IMR-90 (cell line): Measurements from ENCODE around the gene RNF38. TPM values are rescaled to one million over a fixed set of nuclear protein-coding genes. Genes with fewer than 3 reads are reported as not detected.

Experiments used
- ATAC-seq: fragments of 200-7000 bp; cut with Tn5 transposase; 2 replicates; pipeline ENCODE4 v1.9.1; 2020; ENCODE audit warnings: low read depth, mild to moderate bottlenecking, moderate library complexity
- BruUV-seq: library from RNA; stranded (reverse); fragments of 400-500 nt; replicated peaks from 2 replicates; lab custom pipeline; 2021; lab: Mats Ljungman, UMichigan
- CTCF ChIA-PET: fragments of 300-600 bp; formaldehyde crosslinking; extraction: SDS; loops from one replicate; lab custom pipeline; 2021; ENCODE audit warnings: antibody characterized with exemption; lab: Yijun Ruan, JAX
- POLR2A ChIA-PET: fragments of 300-600 bp; sonication (Branson Sonifier 250); formaldehyde crosslinking; loops from one replicate; lab custom pipeline; 2022; ENCODE audit warnings: antibody characterized with exemption; ENCODE audit not compliant: unreplicated experiment; lab: Charles Lee
- DNase-seq: peaks from one replicate; pipeline ENCODE4 v3.0.0; 2013
- H2AFZ ChIP-seq: replicated peaks from 2 replicates; pipeline ENCODE3; 2013; ENCODE audit warnings: low read length, mild to moderate bottlenecking; ENCODE audit not compliant: poor library complexity
- H2AK5ac ChIP-seq: 2 replicates; pipeline ENCODE4 v1.6.1; 2013; ENCODE audit warnings: low read depth, low read length, inconsistent platforms
- H2AK9ac ChIP-seq: replicated peaks from 2 replicates; pipeline ENCODE3; 2013; ENCODE audit warnings: mild to moderate bottlenecking, low read depth, low read length, moderate library complexity; ENCODE audit not compliant: poor library complexity
- H2BK120ac ChIP-seq: 2 replicates; pipeline ENCODE4 v1.6.1; 2013; ENCODE audit warnings: low read depth, low read length, inconsistent platforms
- H2BK15ac ChIP-seq: 3 replicates; pipeline ENCODE4 v1.6.1; 2013; ENCODE audit warnings: low read depth, low read length, inconsistent platforms
- H2BK20ac ChIP-seq: 2 replicates; pipeline ENCODE4 v1.6.1; 2013; ENCODE audit warnings: low read depth, mild to moderate bottlenecking, inconsistent platforms, low read length, moderate library complexity
- H2BK5ac ChIP-seq: 2 replicates; pipeline ENCODE4 v1.6.1; 2013; ENCODE audit warnings: mild to moderate bottlenecking, low read depth, low read length, inconsistent platforms; ENCODE audit not compliant: poor library complexity, severe bottlenecking
- H3K14ac ChIP-seq: replicated peaks from 2 replicates; pipeline ENCODE4 v1.6.1; 2013; ENCODE audit warnings: low read depth, low read length, inconsistent platforms
- H3K18ac ChIP-seq: 2 replicates; pipeline ENCODE4 v1.6.1; 2013; ENCODE audit warnings: low read depth, low read length, control low read depth
- H3K23ac ChIP-seq: 2 replicates; pipeline ENCODE4 v1.6.1; 2013; ENCODE audit warnings: low read depth, low read length, inconsistent platforms
- H3K27ac ChIP-seq: 2 replicates; pipeline ENCODE4 v1.5.1; 2013; ENCODE audit warnings: mild to moderate bottlenecking, control low read depth, low read length; ENCODE audit not compliant: insufficient read depth
- H3K27me3 ChIP-seq: 2 replicates; pipeline ENCODE4 v1.6.1; 2013; ENCODE audit warnings: low read length; ENCODE audit not compliant: control insufficient read depth, insufficient read depth
- H3K36me3 ChIP-seq: 2 replicates; pipeline ENCODE4 v1.6.1; 2013; ENCODE audit warnings: low read length, mixed read lengths; ENCODE audit not compliant: control insufficient read depth, insufficient read depth
- H3K4ac ChIP-seq: 2 replicates; pipeline ENCODE4 v1.6.1; 2013; ENCODE audit warnings: low read depth, low read length, inconsistent platforms
- H3K4me1 ChIP-seq: 2 replicates; pipeline ENCODE4 v1.6.1; 2013; ENCODE audit warnings: low read length, mixed read lengths; ENCODE audit not compliant: control insufficient read depth, insufficient read depth
- H3K4me2 ChIP-seq: 2 replicates; pipeline ENCODE4 v1.6.1; 2013; ENCODE audit warnings: low read depth, mild to moderate bottlenecking, control low read depth, low read length, moderate library complexity
- H3K4me3 ChIP-seq: 2 replicates; pipeline ENCODE4 v1.5.1; 2013; ENCODE audit warnings: low read depth, mild to moderate bottlenecking, control low read depth, low read length, moderate library complexity; ENCODE audit not compliant: insufficient read depth
- H3K56ac ChIP-seq: 2 replicates; pipeline ENCODE4 v1.6.1; 2013; ENCODE audit warnings: low read length, inconsistent platforms; ENCODE audit not compliant: insufficient read depth; ENCODE audit errors: extremely low read depth
- H3K79me1 ChIP-seq, 2 experiments: 2 replicates each; pipeline ENCODE4 v1.6.1; 2013; ENCODE audit warnings: low read length in 2 of 2, inconsistent platforms in 1 of 2, low read depth in 1 of 2
- H3K9ac ChIP-seq: 2 replicates; pipeline ENCODE4 v1.6.1; 2013; ENCODE audit warnings: low read depth, low read length, control low read depth
- H3K9me1 ChIP-seq: 2 replicates; pipeline ENCODE4 v1.6.1; 2013; ENCODE audit warnings: low read length, inconsistent platforms; ENCODE audit not compliant: insufficient read depth
- H3K9me3 ChIP-seq: 2 replicates; pipeline ENCODE4 v1.6.1; 2013; ENCODE audit warnings: low read length; ENCODE audit not compliant: control insufficient read depth, insufficient read depth
- H4K20me1 ChIP-seq: 2 replicates; pipeline ENCODE4 v1.6.1; 2013; ENCODE audit warnings: low read length, inconsistent platforms; ENCODE audit not compliant: insufficient read depth
- H4K5ac ChIP-seq: 2 replicates; pipeline ENCODE4 v1.6.1; 2013; ENCODE audit warnings: mild to moderate bottlenecking, low read depth, low read length, control low read depth
- H4K8ac ChIP-seq, 2 experiments: 2 replicates each; pipeline ENCODE4 v1.6.1; 2013; ENCODE audit warnings: low read depth in 2 of 2, low read length in 2 of 2, control low read depth in 1 of 2, inconsistent platforms in 1 of 2
- H4K91ac ChIP-seq: 2 replicates; pipeline ENCODE4 v1.6.1; 2013; ENCODE audit warnings: low read depth, low read length, inconsistent platforms; ENCODE audit not compliant: insufficient read depth
- BHLHE40 ChIP-seq: fragments of 150-350 bp; IDR thresholded peaks from 2 replicates; pipeline ENCODE4 v1.6.1; 2016; ENCODE audit warnings: mild to moderate bottlenecking, low read depth, low read length
- FOS ChIP-seq: fragments of 150-350 bp; IDR thresholded peaks from 2 replicates; pipeline ENCODE4 v1.6.1; 2016; ENCODE audit warnings: low read depth, low read length
- MAFK ChIP-seq: IDR thresholded peaks from 2 replicates; pipeline ENCODE4 v1.6.1; 2012; ENCODE audit warnings: low read depth, low read length, improper control_type of control experiment
- MAZ ChIP-seq: IDR thresholded peaks from 2 replicates; pipeline ENCODE4 v1.6.1; 2012; ENCODE audit warnings: low read depth, mild to moderate bottlenecking, low read length, improper control_type of control experiment, moderate library complexity, borderline replicate concordance
- MXI1 ChIP-seq: IDR thresholded peaks from 2 replicates; pipeline ENCODE4 v1.6.1; 2012; ENCODE audit warnings: low read depth, mild to moderate bottlenecking, low read length, moderate library complexity, borderline replicate concordance
- NFE2L2 ChIP-seq: fragments of 150-350 bp; IDR thresholded peaks from 2 replicates; pipeline ENCODE4 v1.6.1; 2016; ENCODE audit warnings: low read depth, mild to moderate bottlenecking, low read length
- POLR2A ChIP-seq: IDR thresholded peaks from 2 replicates; pipeline ENCODE4 v1.6.1; 2012; ENCODE audit warnings: mild to moderate bottlenecking, low read depth, low read length
- RAD21 ChIP-seq: IDR thresholded peaks from 2 replicates; pipeline ENCODE4 v1.6.1; 2012; ENCODE audit warnings: low read length, improper control_type of control experiment
- RCOR1 ChIP-seq: IDR thresholded peaks from 2 replicates; pipeline ENCODE4 v1.6.1; 2012; ENCODE audit warnings: mild to moderate bottlenecking, low read length, improper control_type of control experiment; ENCODE audit not compliant: insufficient replicate concordance
- SMC3 ChIP-seq: fragments of 150-350 bp; IDR thresholded peaks from 2 replicates; pipeline ENCODE4 v1.6.1; 2016; ENCODE audit warnings: low read depth, mild to moderate bottlenecking, antibody characterized with exemption, low read length, moderate library complexity
- WGBS, 2 experiments: methylation state at CpG; one replicate each; pipeline versions ENCODE4 v1.1.5 to v1.1.7; 2013; ENCODE audit warnings: missing lambda C conversion rate in 2 of 2; ENCODE audit not compliant: insufficient read length in 1 of 2; ENCODE audit errors: extremely low coverage in 2 of 2; 5-methylcytosine and 5-hydroxymethylcytosine counted together
- dilution Hi-C: fragments of 300-500 bp; cut with HindIII; formaldehyde crosslinking; loops from one replicate; pipeline ENCODE4 v1.14.3; 2018; ENCODE audit warnings: low sequenced_read_pairs; ENCODE audit not compliant: unreplicated experiment
- in situ Hi-C: fragments of 300-500 bp; cut with MboI; formaldehyde crosslinking; loops from 3 replicates; pipeline ENCODE4 v1.14.3; 2019; ENCODE audit warnings: low sequenced_read_pairs, inconsistent platforms, mixed read lengths
- intact Hi-C: fragments of 100-400 bp; cut with micrococcal nuclease; formaldehyde crosslinking; loops from 2 replicates; pipeline ENCODE4 v1.10.0; 2022
- polyA plus RNA-seq, 3 experiments: library from polyadenylated mRNA; depleted of rRNA; stranded (reverse); fragments of >200 nt; gene quantifications; 2 replicates each; pipeline ENCODE4 v1.2.3, GENCODE V29; 2012; ENCODE audit warnings: low replicate concordance in 1 of 3
- total RNA-seq: library from RNA; depleted of rRNA; stranded (reverse); fragments of >200 nt; gene quantifications from 2 replicates; pipeline ENCODE4 v1.2.3, GENCODE V29; 2012
- TF ChIP-seq, protein P1 (sequence below): conservative IDR thresholded peaks from 2 replicates; pipeline ENCODE4 v1.5.1; 2012; ENCODE audit warnings: mild to moderate bottlenecking, low read depth, low read length, improper control_type of control experiment

Gene RNF38
- total and polyA plus RNA-seq, 2 of the 4 experiments (the other 2 are of a cell fraction): 8.8 to 11.2 TPM

DNA sequence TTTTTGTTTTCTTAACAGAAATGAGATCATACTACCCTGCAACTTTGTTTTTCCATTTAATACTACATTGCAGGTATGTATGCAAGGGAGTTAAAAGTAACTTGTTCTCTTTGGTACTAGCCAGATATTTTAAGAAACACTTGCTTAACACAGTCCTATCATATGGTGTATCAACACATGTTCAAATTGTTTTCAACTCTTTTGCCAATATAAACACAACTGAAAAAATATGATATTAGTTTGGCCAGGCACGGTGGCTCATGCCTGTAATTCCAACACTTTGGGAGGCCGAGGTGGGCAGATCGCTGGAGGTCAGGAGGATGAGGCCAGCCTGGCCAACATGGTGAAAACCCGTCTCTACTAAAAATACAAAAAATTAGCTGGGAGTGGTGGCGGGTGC lies 41.6 kb downstream of the RNF38 start:
- H3K27ac ChIP-seq: no peak overlapping the region
- H3K79me1 ChIP-seq: peaks cover 18 to 34% of the 10 kb centered on the region in 2 experiments
- no peak overlapping the region for H3K23ac ChIP-seq
- no peak overlapping the region for H3K9ac ChIP-seq
- H2AK5ac ChIP-seq: no peak overlapping the region
- no peaks in the 10 kb centered on the region for H3K9me3 ChIP-seq
- no peak overlapping the region for H3K18ac ChIP-seq
- H2BK120ac ChIP-seq: no peak overlapping the region
- no peak overlapping the region for H3K4me2 ChIP-seq
- no peak overlapping the region for H2AFZ ChIP-seq
- no peak overlapping the region for H4K5ac ChIP-seq
- CTCF ChIA-PET: interaction anchor here (0.6 to 0.7 kb wide), 2 partner anchors 13 to 49 kb away, joined by 3 to 4 read pairs; no protein-coding TSS in a partner anchor
- intact Hi-C loops (no loop called here), dilution Hi-C loops (no loop called here), in situ Hi-C loops (no loop called here)
- BruUV-seq: no TSS peak
- POLR2A ChIA-PET: no interaction called here
- H3K9me1 ChIP-seq: peaks cover 8% of the 10 kb centered on the region; the same call in 1 of the 2 replicates
- no peak overlapping the region for H3K56ac ChIP-seq
- ATAC-seq: no peak
- WGBS, 2 experiments: no CpG with 5 or more reads among the region's 5 CpGs
- no peak overlapping the region for H3K4ac ChIP-seq
- no peak overlapping the region for H2BK5ac ChIP-seq
- no peak overlapping the region for H4K91ac ChIP-seq
- no peak overlapping the region for H4K8ac ChIP-seq
- DNase-seq: no peak
- peaks cover 6% of the 10 kb centered on the region; the same call in 1 of the 2 replicates for H4K20me1 ChIP-seq
- H3K36me3 ChIP-seq: peaks cover 7% of the 10 kb centered on the region
- H2AK9ac ChIP-seq: no peak overlapping the region
- H2BK15ac ChIP-seq: no peak overlapping the region
- H2BK20ac ChIP-seq: no peak overlapping the region
- no peaks in the 10 kb centered on the region for H3K27me3 ChIP-seq
- no peak overlapping the region for H3K14ac ChIP-seq
- peaks cover 6% of the 10 kb centered on the region for H3K4me1 ChIP-seq
- TF ChIP-seq FOS (no peak), POLR2A (no peak), MAFK (no peak), RAD21 (no peak), MXI1 (no peak), RCOR1 (no peak), NFE2L2 (no peak), BHLHE40 (no peak), SMC3 (no peak), MAZ (no peak)
- TF ChIP-seq, protein P1, sequence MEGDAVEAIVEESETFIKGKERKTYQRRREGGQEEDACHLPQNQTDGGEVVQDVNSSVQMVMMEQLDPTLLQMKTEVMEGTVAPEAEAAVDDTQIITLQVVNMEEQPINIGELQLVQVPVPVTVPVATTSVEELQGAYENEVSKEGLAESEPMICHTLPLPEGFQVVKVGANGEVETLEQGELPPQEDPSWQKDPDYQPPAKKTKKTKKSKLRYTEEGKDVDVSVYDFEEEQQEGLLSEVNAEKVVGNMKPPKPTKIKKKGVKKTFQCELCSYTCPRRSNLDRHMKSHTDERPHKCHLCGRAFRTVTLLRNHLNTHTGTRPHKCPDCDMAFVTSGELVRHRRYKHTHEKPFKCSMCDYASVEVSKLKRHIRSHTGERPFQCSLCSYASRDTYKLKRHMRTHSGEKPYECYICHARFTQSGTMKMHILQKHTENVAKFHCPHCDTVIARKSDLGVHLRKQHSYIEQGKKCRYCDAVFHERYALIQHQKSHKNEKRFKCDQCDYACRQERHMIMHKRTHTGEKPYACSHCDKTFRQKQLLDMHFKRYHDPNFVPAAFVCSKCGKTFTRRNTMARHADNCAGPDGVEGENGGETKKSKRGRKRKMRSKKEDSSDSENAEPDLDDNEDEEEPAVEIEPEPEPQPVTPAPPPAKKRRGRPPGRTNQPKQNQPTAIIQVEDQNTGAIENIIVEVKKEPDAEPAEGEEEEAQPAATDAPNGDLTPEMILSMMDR: no peak
- no peak overlapping the region for H3K4me3 ChIP-seq
